ENCODE data around the gene SLC30A7.

The SLC30A7 gene

GRCh38 chr1:101004670-101005069 lies 108.8 kb downstream of the SLC30A7 start:
- Histone ChIP-seq H3K4ac (ENCODE audit: low read length) (no peak overlapping the region), H3K9ac (ENCODE audit: low read depth, low read length, poor library complexity) (no peak overlapping the region), H2BK12ac (ENCODE audit: low read length) (no peak overlapping the region), H3K79me1 (ENCODE audit: low read depth, low read length) (no peaks in the 10 kb centered on the region), H4K8ac (ENCODE audit: low read depth, low read length) (no peak overlapping the region), H3K4me3 (ENCODE audit: low read length in 2 of 2) (no peak overlapping the region), H2AK5ac (ENCODE audit: low read depth, low read length) (no peak overlapping the region), H3K23ac (ENCODE audit: low read depth, low read length, poor library complexity) (no peak overlapping the region), H3K4me1 (ENCODE audit: control insufficient read depth in 2 of 2, insufficient read depth in 1 of 2, low read depth in 1 of 2, low read length in 2 of 2) (peaks cover 2 to 7% of the 10 kb centered on the region in 2 donors), H2BK120ac (ENCODE audit: low read depth, low read length) (no peak overlapping the region), H3K9me3 (replicated peaks in 1 of 2; ENCODE audit: control insufficient read depth in 2 of 2, insufficient read depth in 1 of 2, low read depth in 1 of 2, low read length in 2 of 2) (no peaks in the 10 kb centered on the region), H2AFZ (ENCODE audit: low read length) (no peak overlapping the region), H3K14ac (ENCODE audit: low read length) (no peak overlapping the region), H3K4me2 (ENCODE audit: insufficient read depth, low read length, poor library complexity, severe bottlenecking) (no peak overlapping the region), H3K36me3 (replicated peaks in 1 of 2; ENCODE audit: control insufficient read depth in 2 of 2, insufficient read depth in 2 of 2, low read length in 2 of 2) (peaks cover under 1 to 53% of the 10 kb centered on the region in 2 donors), H2BK5ac (ENCODE audit: low read length) (no peak overlapping the region), H2BK15ac (ENCODE audit: low read length) (no peak overlapping the region), H3K18ac (ENCODE audit: low read length) (no peak overlapping the region), H3K27ac (replicated peaks; ENCODE audit: low read length) (no peak overlapping the region), H4K91ac (ENCODE audit: low read depth, low read length, poor library complexity) (no peak overlapping the region), H3K27me3 (ENCODE audit: control insufficient read depth in 3 of 3, insufficient read depth in 3 of 3, low read depth in 1 of 3, low read length in 3 of 3) (no peaks in the 10 kb centered on the region)
- DNase-seq (ENCODE audit: low spot score) = no peak
- WGBS, 2 donors (ENCODE audit: extremely low coverage in 2 of 2, insufficient read length in 2 of 2, insufficient replicate concordance in 1 of 2) = no CpG with 5 or more reads among the region's 3 CpGs

- no peak overlapping the region for H3K4ac ChIP-seq (ENCODE audit: low read length)
- H3K23ac ChIP-seq (ENCODE audit: low read depth, low read length, poor library complexity) = no peak overlapping the region
- no peak overlapping the region for H3K18ac ChIP-seq (ENCODE audit: low read length)
- H2AK5ac ChIP-seq (ENCODE audit: low read depth, low read length) = no peak overlapping the region
- H3K36me3 ChIP-seq (replicated peaks in 1 of 2; ENCODE audit: control insufficient read depth in 2 of 2, insufficient read depth in 2 of 2, low read length in 2 of 2) = peaks cover 2 to 54% of the 10 kb centered on the region in 2 donors
- H3K4me3 ChIP-seq (ENCODE audit: low read length in 2 of 2) = no peak overlapping the region
- H2BK12ac ChIP-seq (ENCODE audit: low read length) = no peak overlapping the region
- H3K27me3 ChIP-seq (ENCODE audit: control insufficient read depth in 3 of 3, insufficient read depth in 3 of 3, low read depth in 1 of 3, low read length in 3 of 3) = no peaks in the 10 kb centered on the region
- H3K9ac ChIP-seq (ENCODE audit: low read depth, low read length, poor library complexity) = no peak overlapping the region
- H2BK15ac ChIP-seq (ENCODE audit: low read length) = no peak overlapping the region
- no CpG with 5 or more reads among the region's 1 CpG for WGBS, 2 donors (ENCODE audit: extremely low coverage in 2 of 2, insufficient read length in 2 of 2, insufficient replicate concordance in 1 of 2)
- no peak overlapping the region for H3K27ac ChIP-seq (replicated peaks; ENCODE audit: low read length)
- DNase-seq (ENCODE audit: low spot score) = no peak
- H3K4me2 ChIP-seq (ENCODE audit: insufficient read depth, low read length, poor library complexity, severe bottlenecking) = no peak overlapping the region
- no peak overlapping the region for H3K14ac ChIP-seq (ENCODE audit: low read length)
- H3K79me1 ChIP-seq (ENCODE audit: low read depth, low read length) = no peaks in the 10 kb centered on the region
- H2BK120ac ChIP-seq (ENCODE audit: low read depth, low read length) = no peak overlapping the region
- no peak overlapping the region for H2AFZ ChIP-seq (ENCODE audit: low read length)
- H4K91ac ChIP-seq (ENCODE audit: low read depth, low read length, poor library complexity) = no peak overlapping the region
- no peaks in the 10 kb centered on the region for H3K9me3 ChIP-seq (replicated peaks in 1 of 2; ENCODE audit: control insufficient read depth in 2 of 2, insufficient read depth in 1 of 2, low read depth in 1 of 2, low read length in 2 of 2)
- peaks cover 2 to 7% of the 10 kb centered on the region in 2 donors for H3K4me1 ChIP-seq (ENCODE audit: control insufficient read depth in 2 of 2, insufficient read depth in 1 of 2, low read depth in 1 of 2, low read length in 2 of 2)
- H4K8ac ChIP-seq (ENCODE audit: low read depth, low read length) = no peak overlapping the region
- no peak overlapping the region for H2BK5ac ChIP-seq (ENCODE audit: low read length)
These were observed 109.3 kb downstream of the SLC30A7 start for GRCh38 chr1:101005183-101005582.

GRCh38 chr1:101005871-101006270 lies 110.0 kb downstream of the SLC30A7 start:
- Histone ChIP-seq H3K14ac (ENCODE audit: low read length) (no peak overlapping the region), H3K27me3 (ENCODE audit: control insufficient read depth in 3 of 3, insufficient read depth in 3 of 3, low read depth in 1 of 3, low read length in 3 of 3) (no peaks in the 10 kb centered on the region), H4K8ac (ENCODE audit: low read depth, low read length) (no peak overlapping the region), H3K18ac (ENCODE audit: low read length) (no peak overlapping the region), H3K79me1 (ENCODE audit: low read depth, low read length) (no peaks in the 10 kb centered on the region), H3K4me3 (ENCODE audit: low read length in 2 of 2) (no peak overlapping the region), H3K9me3 (replicated peaks in 1 of 2; ENCODE audit: control insufficient read depth in 2 of 2, insufficient read depth in 1 of 2, low read depth in 1 of 2, low read length in 2 of 2) (no peaks in the 10 kb centered on the region), H2BK5ac (ENCODE audit: low read length) (no peak overlapping the region), H3K4me2 (ENCODE audit: insufficient read depth, low read length, poor library complexity, severe bottlenecking) (no peak overlapping the region), H3K23ac (ENCODE audit: low read depth, low read length, poor library complexity) (no peak overlapping the region), H2BK120ac (ENCODE audit: low read depth, low read length) (no peak overlapping the region), H3K9ac (ENCODE audit: low read depth, low read length, poor library complexity) (no peak overlapping the region), H3K4me1 (ENCODE audit: control insufficient read depth in 2 of 2, insufficient read depth in 1 of 2, low read depth in 1 of 2, low read length in 2 of 2) (peaks cover 2 to 7% of the 10 kb centered on the region in 2 donors), H3K27ac (replicated peaks; ENCODE audit: low read length) (no peak overlapping the region), H3K4ac (ENCODE audit: low read length) (no peak overlapping the region), H2AFZ (ENCODE audit: low read length) (no peak overlapping the region), H2BK12ac (ENCODE audit: low read length) (no peak overlapping the region), H2BK15ac (ENCODE audit: low read length) (no peak overlapping the region), H3K36me3 (replicated peaks in 1 of 2; ENCODE audit: control insufficient read depth in 2 of 2, insufficient read depth in 2 of 2, low read length in 2 of 2) (peaks cover 2 to 52% of the 10 kb centered on the region in 2 donors), H4K91ac (ENCODE audit: low read depth, low read length, poor library complexity) (no peak overlapping the region), H2AK5ac (ENCODE audit: low read depth, low read length) (no peak overlapping the region)
- no peak for DNase-seq (ENCODE audit: low spot score)
- WGBS, 2 donors (ENCODE audit: extremely low coverage in 2 of 2, insufficient read length in 2 of 2, insufficient replicate concordance in 1 of 2) = no CpG with 5 or more reads among the region's 4 CpGs

GRCh38 chr1:101006553-101006952 lies 110.7 kb downstream of the SLC30A7 start:
- H3K9me3 ChIP-seq (replicated peaks in 1 of 2; ENCODE audit: control insufficient read depth in 2 of 2, insufficient read depth in 1 of 2, low read depth in 1 of 2, low read length in 2 of 2) = no peaks in the 10 kb centered on the region

More at GRCh38 chr1:101006553-101006952, 110.7 kb downstream of the SLC30A7 start:
- H3K4me3 ChIP-seq (ENCODE audit: low read length in 2 of 2) = no peak overlapping the region
- H3K36me3 ChIP-seq (replicated peaks in 1 of 2; ENCODE audit: control insufficient read depth in 2 of 2, insufficient read depth in 2 of 2, low read length in 2 of 2) = peaks cover 2 to 52% of the 10 kb centered on the region in 2 donors
- H3K9ac ChIP-seq (ENCODE audit: low read depth, low read length, poor library complexity) = no peak overlapping the region
- no peak for DNase-seq (ENCODE audit: low spot score)
- no peak overlapping the region for H3K23ac ChIP-seq (ENCODE audit: low read depth, low read length, poor library complexity)
- H2BK120ac ChIP-seq (ENCODE audit: low read depth, low read length) = no peak overlapping the region
- no peak overlapping the region for H3K4ac ChIP-seq (ENCODE audit: low read length)
- H2BK5ac ChIP-seq (ENCODE audit: low read length) = no peak overlapping the region
- no CpG with 5 or more reads among the region's 2 CpGs for WGBS, 2 donors (ENCODE audit: extremely low coverage in 2 of 2, insufficient read length in 2 of 2, insufficient replicate concordance in 1 of 2)
- no peak overlapping the region for H2AFZ ChIP-seq (ENCODE audit: low read length)
- no peak overlapping the region for H4K91ac ChIP-seq (ENCODE audit: low read depth, low read length, poor library complexity)
- H2BK12ac ChIP-seq (ENCODE audit: low read length) = no peak overlapping the region
- H3K27ac ChIP-seq (replicated peaks; ENCODE audit: low read length) = no peak overlapping the region
- no peak overlapping the region for H3K4me2 ChIP-seq (ENCODE audit: insufficient read depth, low read length, poor library complexity, severe bottlenecking)
- H3K14ac ChIP-seq (ENCODE audit: low read length) = no peak overlapping the region
- H2AK5ac ChIP-seq (ENCODE audit: low read depth, low read length) = no peak overlapping the region
- H3K4me1 ChIP-seq (ENCODE audit: control insufficient read depth in 2 of 2, insufficient read depth in 1 of 2, low read depth in 1 of 2, low read length in 2 of 2) = peaks cover 2 to 7% of the 10 kb centered on the region in 2 donors
- H3K18ac ChIP-seq (ENCODE audit: low read length) = no peak overlapping the region
- H2BK15ac ChIP-seq (ENCODE audit: low read length) = no peak overlapping the region
- H4K8ac ChIP-seq (ENCODE audit: low read depth, low read length) = no peak overlapping the region
- no peaks in the 10 kb centered on the region for H3K27me3 ChIP-seq (ENCODE audit: control insufficient read depth in 3 of 3, insufficient read depth in 3 of 3, low read depth in 1 of 3, low read length in 3 of 3)
- H3K79me1 ChIP-seq (ENCODE audit: low read depth, low read length) = no peaks in the 10 kb centered on the region
